HG03097 (cell line): ENCODE measurements around the gene EVI5.
A peak's percentile ranks its signal among the peaks of the same experiment; 100 is the strongest.
"Not testable (repeated sequence)": the region's sequence is repeated elsewhere in the genome, so short reads cannot be mapped to it uniquely, and the experiment has no call there.

ENCODE experiments used
- ATAC-seq: cut with Tn5 transposase; IDR thresholded peaks from one replicate; pipeline ENCODE4 v1.9.1; 2021; ENCODE audit not compliant: unreplicated experiment, low FRiP score

EVI5 gene

DNA sequence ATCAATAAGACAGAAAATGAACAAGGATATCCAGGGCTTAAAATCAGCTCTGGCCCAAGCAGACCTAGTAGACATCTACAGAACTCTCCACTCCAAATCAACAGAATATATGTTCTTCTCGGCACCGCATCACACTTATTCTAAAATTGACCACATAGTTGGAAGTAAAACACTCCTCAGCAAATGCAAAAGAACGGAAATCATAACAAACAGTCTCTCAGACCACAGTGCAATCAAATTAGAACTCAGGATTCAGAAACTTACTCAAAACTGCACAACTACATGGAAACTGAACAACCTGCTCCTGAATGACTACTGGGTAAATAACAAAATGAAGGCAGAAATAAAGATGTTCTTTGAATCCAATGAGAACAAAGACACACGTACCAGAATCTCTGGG, 252.5 kb downstream of the EVI5 start:
- ATAC-seq: not testable (repeated sequence)

- not testable (repeated sequence) for ATAC-seq
Observed at GRCh38 chr1:92531939-92532338, 253.0 kb downstream of the EVI5 start.

GRCh38 chr1:92527670-92528069, 257.2 kb downstream of the EVI5 start:
- ATAC-seq: no peak

DNA sequence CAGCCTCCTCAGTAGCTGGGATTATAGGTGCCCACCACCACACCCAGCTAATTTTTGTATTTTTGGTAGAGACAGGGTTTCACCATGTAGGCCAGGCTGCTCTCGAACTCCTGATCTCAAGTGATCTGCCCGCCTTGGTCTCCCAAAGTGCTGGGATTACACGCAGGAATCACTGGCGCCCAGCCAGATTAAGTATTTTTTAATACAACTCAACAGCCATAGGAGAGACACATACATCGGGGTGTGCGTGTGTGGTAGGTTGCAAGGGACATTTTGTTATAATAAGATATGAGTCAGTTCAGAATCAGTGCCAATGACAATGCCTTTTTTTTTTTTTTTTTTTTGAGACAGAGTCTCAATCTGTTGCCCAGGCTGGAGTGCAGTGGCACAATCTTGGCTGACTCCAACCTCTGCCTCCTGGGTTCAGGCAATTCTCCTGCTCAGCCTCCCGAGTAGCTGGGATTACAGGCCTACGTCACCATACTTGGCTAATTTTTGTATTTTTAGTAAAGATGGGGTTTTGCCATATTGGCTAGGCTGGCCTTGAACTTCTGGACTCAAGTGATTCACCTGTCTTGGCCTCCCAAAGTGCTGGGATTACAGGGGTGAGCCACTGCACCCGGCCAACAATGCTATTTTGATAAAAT, 259.8 kb downstream of the EVI5 start:
- not testable (repeated sequence) for ATAC-seq

DNA sequence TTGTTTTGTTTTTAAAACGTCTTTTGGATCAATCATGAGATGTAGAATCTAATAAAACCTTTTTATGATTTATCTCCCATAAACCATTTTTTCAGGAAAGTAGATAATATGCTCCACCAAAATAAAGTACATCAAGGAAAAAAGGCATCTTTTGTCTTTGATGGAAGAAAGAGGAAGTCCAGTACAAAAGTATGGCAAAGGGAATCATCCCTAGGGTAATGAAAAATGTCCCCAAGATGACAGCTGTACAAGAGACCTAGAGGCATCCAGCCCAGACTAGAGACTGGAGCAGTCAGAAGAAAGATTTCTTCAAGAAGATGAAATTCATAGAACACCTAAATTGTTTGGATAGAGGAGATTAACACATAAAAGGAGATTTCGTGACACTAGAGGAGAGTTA, 265.9 kb downstream of the EVI5 start:
- ATAC-seq: no peak

DNA sequence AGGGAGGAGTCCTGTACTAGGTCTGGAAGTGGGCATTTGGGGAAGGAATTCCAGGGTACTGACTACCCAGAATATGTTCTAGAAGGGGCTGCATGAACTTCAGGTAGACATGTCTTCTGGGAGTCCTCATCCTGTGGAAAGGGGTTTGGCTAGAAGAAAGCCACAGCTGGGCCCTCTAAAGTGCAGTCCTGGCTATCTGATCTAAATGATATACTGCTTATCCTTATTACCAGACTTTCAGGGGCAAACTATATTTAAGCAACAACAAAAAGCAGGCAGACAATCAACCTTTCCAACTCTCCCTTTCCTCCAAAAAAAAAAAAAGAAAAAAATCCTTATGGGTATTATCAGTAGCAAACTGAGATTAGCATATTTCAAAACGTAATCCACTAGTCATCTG, 268.3 kb downstream of the EVI5 start:
- no peak for ATAC-seq

DNA sequence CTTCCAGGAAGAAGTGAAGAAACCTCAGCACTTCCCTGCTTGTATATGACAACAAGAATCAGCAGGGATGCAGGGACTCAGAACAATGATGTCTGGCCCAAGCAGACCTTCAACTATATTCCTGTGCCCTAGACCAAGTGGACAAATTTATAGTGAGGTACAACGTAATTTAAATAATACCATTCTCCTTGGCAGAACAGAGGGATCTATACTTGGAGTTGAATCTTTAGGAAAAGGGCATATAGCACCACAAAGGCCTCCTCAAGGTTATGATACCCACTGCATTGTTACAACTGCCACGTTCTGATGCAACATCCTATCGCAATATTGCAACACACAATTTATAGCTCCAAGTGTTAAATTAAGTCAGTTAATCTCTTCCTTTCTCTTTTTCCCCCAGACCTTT, 269.1 kb downstream of the EVI5 start:
- ATAC-seq: no peak

GRCh38 chr1:92511541-92511940, 273.4 kb downstream of the EVI5 start:
- peak; percentile 74 for ATAC-seq

GRCh38 chr1:92509619-92510018, 275.3 kb downstream of the EVI5 start:
- ATAC-seq: no peak

- ATAC-seq: no peak
Observed at GRCh38 chr1:92505015-92505692, 279.8 kb downstream of the EVI5 start.

DNA sequence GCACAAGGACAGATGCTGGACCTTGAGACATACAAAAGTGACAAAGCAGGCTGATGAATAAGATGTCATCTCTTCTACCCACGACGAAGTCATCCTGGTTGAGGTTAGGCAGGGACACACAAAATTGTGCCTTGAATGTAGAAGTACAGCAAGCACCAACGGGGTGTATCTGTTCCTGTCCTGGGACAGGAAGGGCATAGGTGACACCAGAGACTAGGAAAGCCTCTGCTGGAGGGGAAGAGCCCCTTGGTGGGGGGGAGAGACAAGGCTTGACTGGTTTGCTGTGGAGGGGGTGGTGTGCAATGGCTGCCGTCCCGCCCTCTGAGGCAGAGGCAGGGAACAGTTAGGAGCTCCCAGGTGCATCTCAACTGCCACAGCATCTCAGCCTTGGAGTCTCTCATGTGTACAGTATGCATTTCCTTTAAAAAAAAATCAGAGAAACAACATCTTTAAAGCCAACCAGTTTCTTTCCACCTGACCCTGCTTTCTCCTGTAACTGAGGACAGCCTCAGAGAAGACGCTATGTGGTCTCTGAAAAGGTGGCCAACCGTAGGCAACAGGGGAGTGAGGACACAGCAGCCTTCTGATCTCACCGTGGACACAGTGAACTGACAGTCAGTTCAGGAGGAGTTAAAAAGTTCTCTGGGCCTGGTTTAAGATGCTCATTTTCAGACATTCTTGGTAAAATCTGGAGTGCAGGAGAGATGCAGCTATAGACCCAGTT, 280.5 kb downstream of the EVI5 start:
- ATAC-seq: no peak

DNA sequence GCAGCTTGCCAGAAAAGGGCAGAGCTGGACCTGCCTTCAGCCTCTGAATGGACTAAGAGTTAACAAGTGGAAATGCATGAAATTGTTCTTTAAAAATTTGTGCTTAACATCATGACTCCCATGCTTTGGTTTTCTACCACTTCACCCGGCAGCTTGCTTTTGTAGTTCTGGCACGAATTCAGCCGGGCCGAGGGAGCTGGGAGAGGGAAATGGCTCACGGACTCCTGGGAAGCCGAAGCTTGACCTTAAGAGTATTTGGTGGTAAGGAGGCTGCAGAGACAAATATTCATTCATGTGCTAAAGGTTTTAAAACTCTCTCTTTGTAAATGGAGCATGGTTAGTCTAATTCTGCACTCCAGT, 281.0 kb downstream of the EVI5 start:
- ATAC-seq: no peak

- ATAC-seq: no peak
Observed at GRCh38 chr1:92503043-92503925, 281.6 kb downstream of the EVI5 start.

GRCh38 chr1:92502247-92502646, 282.7 kb downstream of the EVI5 start:
- no peak for ATAC-seq

- no peak for ATAC-seq
Observed at GRCh38 chr1:92500552-92500951, 284.4 kb downstream of the EVI5 start.

DNA sequence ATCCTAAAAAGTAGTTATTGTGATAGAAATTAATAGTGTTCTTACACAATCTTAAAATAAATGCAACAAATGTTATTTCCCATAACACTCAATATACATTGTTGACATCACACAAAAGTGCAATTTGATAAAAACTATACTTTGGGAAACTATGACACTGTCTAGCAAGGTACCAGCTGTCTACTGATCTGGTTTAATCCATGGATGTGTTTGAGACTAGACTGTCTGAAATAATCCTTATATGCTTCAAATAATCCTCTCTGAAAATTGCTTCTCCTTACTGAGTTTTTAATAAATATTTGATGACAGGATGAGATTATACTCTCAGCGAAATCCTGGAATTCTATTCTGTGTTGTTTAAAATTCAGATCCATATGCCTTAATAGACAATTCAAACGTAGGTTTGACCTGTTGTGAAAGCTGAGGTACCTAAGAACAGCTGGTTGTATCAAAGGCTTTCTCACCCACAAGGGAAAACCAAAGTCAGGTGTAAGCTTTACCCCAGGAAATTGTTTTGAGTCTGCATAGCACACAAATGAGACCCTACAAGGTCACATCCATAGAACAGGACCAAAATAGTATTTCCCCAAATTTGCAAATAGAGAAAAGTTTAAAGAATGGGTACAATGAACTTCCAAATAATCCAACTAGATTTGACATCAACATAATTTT, 289.4 kb downstream of the EVI5 start:
- no peak for ATAC-seq

DNA sequence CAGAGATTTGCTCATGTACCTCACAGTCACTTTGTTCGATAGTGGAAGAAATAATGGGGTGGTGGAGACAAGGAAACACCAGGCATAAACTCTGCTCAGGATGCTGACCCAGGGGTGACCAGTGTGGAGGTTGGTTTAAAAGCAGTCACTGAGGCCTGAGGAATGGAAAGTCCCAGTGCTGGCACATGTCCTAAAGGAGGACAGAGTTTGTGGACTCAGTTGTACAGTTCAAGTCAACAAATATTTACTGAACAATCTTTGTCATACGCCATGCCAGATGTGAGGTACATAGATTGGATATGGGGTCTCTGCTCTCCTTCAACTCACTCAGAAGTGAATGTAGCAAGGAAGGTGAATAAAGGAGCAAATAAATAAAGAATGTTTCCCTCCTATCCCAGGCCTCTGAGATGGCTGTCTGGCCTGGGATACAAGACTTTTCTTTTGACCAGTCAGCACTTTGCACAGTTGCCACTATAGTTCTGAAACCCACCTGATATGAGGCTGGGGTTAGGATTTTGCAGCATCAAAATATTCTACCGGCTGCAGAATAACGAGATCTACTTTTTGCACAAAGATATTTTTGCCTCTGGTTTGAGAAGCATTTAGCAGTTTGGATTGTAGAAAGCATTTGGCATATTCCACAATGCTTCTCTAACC, 290.3 kb downstream of the EVI5 start:
- no peak for ATAC-seq

- no peak for ATAC-seq
Observed at GRCh38 chr1:92493139-92493538, 291.8 kb downstream of the EVI5 start.

GRCh38 chr1:92488832-92489231, 296.1 kb downstream of the EVI5 start:
- ATAC-seq: no peak

DNA sequence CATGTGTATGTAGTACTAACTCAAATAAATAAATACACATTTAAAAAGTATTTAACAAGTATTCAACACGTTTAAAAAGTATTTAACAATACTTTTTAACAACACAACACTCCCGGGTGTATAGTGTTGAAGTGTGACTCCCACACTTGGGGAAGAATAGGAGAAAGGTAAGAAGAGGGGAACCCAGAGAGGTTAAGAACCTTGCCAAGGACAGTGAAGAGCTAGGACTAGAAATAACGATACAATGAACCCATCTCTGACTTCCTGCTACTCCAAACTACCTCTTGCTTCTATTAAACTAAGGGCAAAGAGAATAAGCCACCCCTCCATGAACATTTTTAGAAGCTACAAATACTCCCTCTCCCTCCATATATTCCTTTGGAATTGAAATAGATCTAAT, 296.5 kb downstream of the EVI5 start:
- no peak for ATAC-seq
